GM12801 (cell line): ENCODE results near the gene KCNH3.

Source experiments
- CTCF ChIP-seq: IDR thresholded peaks from one replicate; pipeline ENCODE4 v1.5.1; 2011; ENCODE audit warnings: control low read depth; ENCODE audit not compliant: insufficient read length; ENCODE audit errors: extremely low read depth

The KCNH3 gene

GRCh38 chr12:49531745-49532144 lies 7.1 kb upstream of the KCNH3 start:
- no peak for TF ChIP-seq CTCF

GRCh38 chr12:49533331-49533730 lies 5.5 kb upstream of the KCNH3 start:
- no peak for TF ChIP-seq CTCF

DNA sequence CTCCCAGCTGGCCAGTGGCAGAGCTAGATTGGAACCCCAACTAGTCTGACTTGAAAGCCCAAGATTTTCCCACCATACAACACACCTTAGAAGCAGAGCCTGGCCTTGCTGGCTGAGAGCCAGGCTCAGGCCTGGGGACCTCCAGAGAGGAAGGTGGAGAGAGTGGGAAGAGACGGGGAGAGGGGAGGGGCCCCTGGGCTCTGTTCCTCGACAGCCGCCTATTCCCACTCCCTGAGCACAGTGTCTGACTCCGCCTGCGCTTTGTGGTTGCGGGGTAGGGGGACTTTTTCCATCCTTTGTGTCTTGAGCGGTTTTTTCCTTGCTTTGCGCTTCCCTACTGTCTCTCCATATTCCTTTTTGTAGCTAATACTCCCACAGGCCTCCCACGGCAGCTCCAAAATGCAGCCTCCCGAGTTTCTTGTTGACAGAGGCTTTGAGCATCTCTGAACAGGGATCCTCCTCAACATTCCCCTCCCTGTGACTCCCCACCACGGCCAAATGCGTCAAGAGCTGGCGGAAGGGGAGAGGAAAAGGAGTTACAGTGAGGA lies 4.0 kb upstream of the KCNH3 start:
- no peak for TF ChIP-seq CTCF

GRCh38 chr12:49535921-49536525 lies 2.8 kb upstream of the KCNH3 start:
- no peak for TF ChIP-seq CTCF

DNA sequence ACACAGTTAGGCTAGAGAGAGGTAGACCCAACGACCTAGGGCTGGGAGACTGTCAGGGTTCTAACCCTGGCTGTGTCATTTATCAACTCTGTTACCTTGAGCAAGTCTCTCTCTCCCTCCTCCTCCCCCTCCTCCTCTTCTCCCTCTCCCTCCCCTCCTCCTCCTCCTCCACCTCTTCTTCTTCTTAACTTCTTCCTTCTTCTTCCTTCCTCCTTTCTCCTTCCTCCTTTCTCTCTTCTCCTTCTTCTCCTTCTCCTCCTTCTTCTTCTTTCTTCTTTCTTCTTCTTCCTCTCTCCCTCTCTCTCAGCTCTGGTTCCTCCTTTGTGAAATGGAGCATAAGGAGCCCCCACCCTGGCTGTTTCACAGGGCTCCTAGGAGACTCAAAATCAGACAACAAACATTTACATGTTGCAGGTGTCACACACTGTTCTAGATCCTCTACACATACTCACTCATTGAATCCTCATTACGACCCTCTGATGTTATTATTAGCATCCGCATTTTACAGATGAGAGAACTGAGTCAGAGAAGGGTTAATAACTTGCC lies 2.2 kb upstream of the KCNH3 start:
- TF ChIP-seq CTCF, result no peak

- TF ChIP-seq CTCF, result no peak
Observed at GRCh38 chr12:49537231-49537751, 1.5 kb upstream of the KCNH3 start.

GRCh38 chr12:49537752-49538509 lies 899 bp upstream of the KCNH3 start:
- no peak for TF ChIP-seq CTCF
